Right lobe of liver (tissue), 4 donors: ENCODE data around the gene HPCAL4.

Source experiments
- CTCF ChIP-seq, 4 donors: fragments of 200-600 bp in 3 of 4; fragments of 450-650 bp in 1 of 4; IDR thresholded peaks; one replicate each; pipeline versions ENCODE4 v1.5.1 to v1.8.0; 2016 to 2022; ENCODE audit warnings: antibody characterized with exemption in 4 of 4, mild to moderate bottlenecking in 2 of 4
- POLR2A ChIP-seq: fragments of 450-650 bp; IDR thresholded peaks from one replicate; pipeline ENCODE4 v1.6.1; 2017; ENCODE audit warnings: antibody characterized with exemption, mild to moderate bottlenecking
- donor health status: DM: no; HTN: no; CAD: no.
- donor health status: DM: no; HTN: no; CAD: no.
- donor health status: DM: no; HTN: yes; CAD: no.

- TF ChIP-seq CTCF (IDR thresholded peaks at IDR 0.05) (no peak), POLR2A (no peak)
Observed at GRCh38 chr1:39633422-39633821, 57.8 kb downstream of the HPCAL4 start.
